GM18505 (cell line): ENCODE measurements around the gene MCOLN2.
A peak's percentile ranks its signal among the peaks of the same experiment; 100 is the strongest.
"Not testable (repeated sequence)": the region's sequence is repeated elsewhere in the genome, so short reads cannot be mapped to it uniquely, and the experiment has no call there.

Experiments
- ATAC-seq: cut with Tn5 transposase; IDR thresholded peaks from one replicate; pipeline ENCODE4 v1.9.1; 2021; ENCODE audit not compliant: unreplicated experiment
- POLR2A ChIP-seq: IDR thresholded peaks from 4 replicates; pipeline ENCODE4 v1.6.1; 2011; ENCODE audit warnings: borderline replicate concordance; ENCODE audit not compliant: insufficient read depth, insufficient read length; ENCODE audit errors: extremely low read depth

MCOLN2 gene

DNA sequence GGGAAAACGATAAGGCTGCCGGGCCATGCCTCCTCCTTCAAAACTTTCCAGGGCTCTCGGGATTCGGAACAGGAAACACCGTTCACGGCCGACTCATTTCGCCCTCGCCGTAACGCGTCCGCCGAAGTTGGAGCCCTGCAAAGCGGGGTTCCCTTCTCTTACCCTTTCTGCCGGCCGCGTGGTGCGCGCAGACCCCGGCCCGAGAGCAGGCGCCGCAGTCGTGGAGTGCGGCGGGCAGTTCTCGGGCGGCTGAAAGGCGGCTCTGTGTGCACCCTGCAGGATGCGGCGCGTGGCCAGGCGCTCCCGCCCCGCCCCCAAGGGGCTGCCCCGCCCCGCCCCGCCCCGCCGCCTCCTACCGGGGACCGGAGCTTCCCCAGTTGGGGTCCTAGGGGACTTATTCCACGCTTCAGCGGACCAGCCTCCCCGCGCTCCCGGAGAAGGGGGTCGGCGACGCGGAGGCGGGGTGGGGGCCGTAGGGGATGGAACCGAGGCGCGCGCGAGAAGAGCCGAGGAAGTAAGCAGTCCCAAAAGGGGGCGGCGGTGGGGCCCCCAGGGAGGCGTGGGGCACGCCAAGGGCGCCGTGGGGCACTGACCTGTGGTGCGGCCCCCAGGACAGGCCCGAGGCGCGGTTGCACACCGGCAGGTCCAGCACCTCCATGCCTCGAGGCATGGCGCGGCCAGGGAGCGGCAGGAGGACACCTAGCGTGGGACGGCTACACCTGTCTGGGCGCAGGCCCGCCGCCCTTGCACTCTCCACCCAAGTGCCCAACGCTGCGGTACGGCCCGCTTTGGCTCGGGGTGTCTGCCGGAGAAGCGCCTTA lies at the start of gene MCOLN2:
Gene MCOLN2 (minus strand): TSS at position 268 of the 821 bp plus-strand sequence. CDS start 241 bp downstream, at position 27.
- peak; percentile 76 for TF ChIP-seq POLR2A
- peak; percentile 59 for ATAC-seq

DNA sequence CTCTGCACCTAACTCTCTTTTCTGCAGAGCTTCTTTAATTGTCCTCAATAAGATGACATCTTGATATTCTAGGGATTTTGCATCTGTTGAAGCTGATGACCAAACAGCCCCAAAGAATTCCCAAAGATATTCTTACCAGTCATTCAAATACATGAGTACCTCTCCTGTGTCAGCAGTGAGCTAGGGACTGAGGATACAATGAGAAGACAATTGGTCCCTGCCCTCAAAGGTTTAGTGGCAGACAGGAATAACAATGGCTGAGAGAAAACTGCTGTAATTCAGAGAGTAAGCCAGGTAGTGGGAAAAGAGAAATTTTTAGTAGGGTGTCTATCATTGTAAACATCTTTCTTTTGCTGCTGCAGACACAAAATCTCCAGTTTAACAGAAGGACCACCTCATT lies 45.5 kb upstream of the MCOLN2 start:
- no peak for ATAC-seq
- TF ChIP-seq POLR2A, result no peak

DNA sequence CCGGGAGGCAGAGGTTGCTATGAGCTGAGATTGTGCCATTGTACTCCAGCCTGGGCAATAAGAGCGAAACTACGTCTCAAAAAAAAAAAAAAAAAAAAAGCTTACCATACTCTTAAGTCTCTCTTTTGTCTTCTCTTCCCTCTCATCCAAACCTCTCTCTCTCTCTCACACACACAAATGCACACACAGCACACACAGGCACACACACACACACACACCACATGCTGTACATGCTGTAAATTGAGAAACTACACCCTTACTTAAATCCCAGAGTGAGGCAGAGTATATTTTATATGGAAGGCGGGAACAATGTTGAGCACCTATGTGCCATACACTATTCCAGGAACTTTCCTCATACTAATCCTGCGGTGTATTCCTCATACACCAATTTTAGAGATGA lies 44.9 kb upstream of the MCOLN2 start:
- TF ChIP-seq POLR2A, result no peak
- ATAC-seq, result no peak

DNA sequence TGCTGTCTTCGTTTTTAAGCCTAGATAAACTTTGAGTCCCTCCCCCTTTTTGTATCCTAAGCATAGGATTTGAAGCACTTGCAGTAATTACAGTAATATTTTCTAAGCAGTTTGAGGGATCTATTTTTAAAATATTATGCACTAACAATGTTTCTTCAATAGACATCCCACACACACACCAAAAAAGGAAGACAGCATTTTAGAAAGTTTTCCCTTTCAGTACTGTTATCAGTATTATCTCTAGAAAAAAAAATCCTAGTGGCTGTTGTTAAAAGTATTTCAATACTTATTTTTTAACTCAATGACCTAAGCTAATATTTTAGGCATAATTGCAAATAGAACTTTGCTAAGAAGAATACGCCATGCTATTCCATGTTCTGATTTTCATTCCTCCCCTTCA lies 36.3 kb upstream of the MCOLN2 start:
- ATAC-seq, result no peak
- no peak for TF ChIP-seq POLR2A

DNA sequence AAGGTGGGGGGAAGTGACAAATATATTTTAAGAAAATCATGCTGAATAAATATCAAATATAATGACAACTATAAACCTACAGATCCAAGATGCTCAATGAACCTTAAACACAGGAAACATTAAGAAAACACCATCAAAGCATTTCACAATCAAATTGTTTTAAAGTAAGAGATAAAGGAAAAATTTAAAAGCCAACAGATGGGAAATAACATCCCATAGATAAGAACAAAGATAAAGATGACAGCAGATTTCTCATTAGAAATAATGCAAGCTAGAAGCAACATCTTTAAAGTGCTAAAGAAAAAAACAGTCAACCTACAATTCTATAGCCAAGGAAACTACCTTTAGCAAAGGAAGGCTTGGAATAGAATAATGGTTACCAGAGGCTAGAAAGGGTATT lies 33.6 kb upstream of the MCOLN2 start:
- TF ChIP-seq POLR2A, result no peak
- no peak for ATAC-seq

DNA sequence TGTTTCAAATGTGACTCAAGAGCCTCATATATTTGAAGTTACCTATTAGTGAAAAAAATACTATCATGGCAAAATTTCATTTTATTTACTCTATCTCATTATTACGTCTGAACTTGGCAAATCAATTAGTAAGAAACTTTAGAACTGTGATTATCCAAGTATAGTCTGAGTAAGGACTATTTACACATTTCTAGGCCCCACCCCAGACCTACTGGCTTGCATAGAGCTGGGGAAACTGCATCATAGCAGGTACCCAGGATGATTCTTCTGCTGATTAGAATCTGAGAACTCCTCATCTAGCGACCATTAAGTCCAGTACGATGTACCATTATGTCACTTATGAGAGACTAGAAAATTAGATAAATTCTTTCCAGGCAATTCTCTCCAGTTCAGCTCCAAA lies 31.2 kb upstream of the MCOLN2 start:
- TF ChIP-seq POLR2A, result no peak
- ATAC-seq, result no peak

DNA sequence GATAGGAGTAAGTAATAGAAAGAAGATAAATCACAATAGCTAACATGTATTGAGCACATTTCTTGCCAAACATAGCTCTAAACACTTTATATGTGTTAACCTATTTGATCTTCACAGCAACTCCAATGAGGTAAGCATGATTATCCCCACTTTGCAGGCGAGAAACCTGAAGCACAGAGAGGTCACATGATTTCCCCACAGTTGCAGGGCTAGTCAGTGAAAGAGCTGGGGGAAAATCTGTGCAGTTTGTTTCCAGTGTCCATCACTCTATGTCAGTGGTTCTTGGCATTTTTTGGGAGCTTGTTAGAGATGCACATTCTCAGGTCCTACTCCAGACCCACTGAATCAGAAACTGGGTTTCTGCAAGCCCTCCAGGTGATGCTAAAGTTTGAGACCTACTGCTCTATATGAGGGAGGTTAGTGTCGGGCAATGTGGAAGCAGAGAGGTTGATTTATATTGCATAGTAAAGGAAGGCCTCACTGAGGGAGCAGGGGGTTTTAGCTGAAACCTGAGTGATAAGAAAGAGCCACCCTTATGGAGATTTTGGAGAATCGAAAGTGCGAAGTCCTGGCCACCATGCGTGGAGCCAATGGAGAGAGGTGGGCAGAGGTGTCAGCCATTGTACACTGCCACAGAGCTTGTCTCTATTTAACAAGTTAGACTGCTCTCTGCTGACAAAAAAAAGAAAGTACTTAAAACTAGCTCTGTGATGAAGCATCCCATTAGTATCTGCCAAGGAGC lies 30.5 kb upstream of the MCOLN2 start:
- no peak for TF ChIP-seq POLR2A

DNA sequence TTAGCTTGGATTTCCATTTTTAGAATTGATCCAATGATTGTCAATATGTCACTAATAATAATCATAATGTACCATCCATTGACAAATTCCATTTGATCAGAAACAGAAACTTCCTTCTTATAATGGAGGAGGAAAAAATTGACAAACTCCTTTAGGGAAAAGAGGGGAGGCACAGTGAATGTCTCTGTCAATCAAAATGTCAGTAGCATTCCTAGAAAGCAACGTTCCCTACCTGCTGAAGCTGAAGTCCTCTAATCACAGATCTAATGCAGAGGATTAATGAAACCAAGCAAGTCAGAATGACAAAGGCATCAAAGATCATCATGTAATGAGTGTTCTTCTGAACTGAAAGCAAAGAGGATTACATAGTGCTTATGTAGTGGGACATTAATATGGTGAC lies 29.0 kb upstream of the MCOLN2 start:
- no peak for TF ChIP-seq POLR2A
- no peak for ATAC-seq

More for the DNA sequence above, 30.5 kb upstream of the MCOLN2 start:
- peak; percentile 92 for ATAC-seq

DNA sequence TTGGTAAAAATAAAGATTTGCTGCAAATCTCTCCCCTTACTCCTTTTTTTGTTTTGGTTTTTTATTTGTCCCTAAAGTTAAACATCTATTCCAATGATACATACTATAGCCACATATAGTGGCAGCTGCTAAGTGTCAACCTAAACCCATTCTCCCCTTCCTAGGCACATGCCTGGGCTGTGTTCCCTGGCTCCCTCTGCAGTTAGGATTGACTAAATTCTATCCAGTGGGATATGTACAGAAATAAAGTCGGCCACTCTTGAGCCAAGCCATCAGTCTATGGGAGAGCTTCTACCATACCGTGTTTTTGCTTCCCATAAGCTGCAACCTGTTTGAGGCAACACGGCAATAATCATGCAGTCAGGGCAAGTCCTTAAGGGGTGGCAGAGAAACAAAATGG lies 27.8 kb upstream of the MCOLN2 start:
- TF ChIP-seq POLR2A, result no peak

DNA sequence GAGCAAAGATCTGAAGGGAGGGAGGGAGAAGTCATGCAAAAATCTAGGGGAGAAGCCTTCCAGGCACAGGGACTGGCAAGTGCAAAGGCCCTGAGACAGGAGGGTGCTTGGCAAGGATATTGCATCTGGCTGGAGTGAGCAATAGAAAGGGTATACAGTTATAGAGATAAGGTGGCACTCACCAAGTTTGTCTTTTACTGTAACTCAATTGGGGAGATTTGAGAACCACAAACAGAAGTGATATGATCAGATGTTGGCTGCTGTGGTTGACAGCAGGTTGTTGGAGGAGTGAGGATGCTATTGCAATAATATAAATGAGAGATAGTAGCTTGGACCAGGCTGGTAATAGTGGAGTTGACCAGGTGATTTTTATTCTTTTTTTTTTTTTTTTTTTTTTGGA lies 25.8 kb upstream of the MCOLN2 start:
- ATAC-seq, result no peak
- no peak for TF ChIP-seq POLR2A

More for the DNA sequence above, 27.8 kb upstream of the MCOLN2 start:
- ATAC-seq, result no peak

DNA sequence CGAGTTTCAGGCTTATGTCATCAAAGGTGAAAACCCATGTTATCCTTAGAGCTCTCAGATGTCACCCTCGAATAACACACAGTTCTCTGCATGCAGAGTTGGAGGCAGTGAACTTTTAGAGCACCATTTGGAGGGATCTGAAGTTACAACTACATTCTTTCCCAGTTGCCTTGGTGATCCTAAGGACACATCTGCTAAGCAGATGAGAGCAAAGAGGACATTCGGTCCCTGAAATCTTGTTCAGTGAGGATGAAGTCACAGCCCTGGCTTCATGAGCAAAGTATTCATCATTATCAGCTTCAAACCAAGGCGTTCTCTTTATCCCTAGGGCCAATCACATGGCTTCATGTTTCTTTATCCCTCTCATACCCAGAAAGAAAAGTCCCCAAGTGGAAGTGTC lies 23.1 kb upstream of the MCOLN2 start:
- TF ChIP-seq POLR2A, result no peak
- no peak for ATAC-seq

DNA sequence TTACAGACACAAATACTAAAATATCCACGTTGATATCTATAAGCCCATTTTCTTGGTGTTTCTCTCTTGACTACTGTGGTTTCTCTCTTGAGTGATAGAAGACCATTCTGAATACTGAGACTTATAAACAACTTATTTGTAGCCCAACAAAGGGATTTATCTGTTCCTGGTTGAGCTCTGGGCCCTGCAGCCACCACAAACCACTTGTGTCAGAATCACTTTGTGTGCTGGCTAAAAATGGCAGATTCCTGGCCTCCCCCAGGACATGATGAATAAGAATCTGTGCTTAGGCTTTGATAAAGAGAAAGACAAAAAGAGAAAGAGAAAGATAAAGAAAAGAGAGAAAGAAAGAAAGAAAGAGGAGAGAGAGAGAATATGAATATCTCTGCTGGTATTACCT lies 18.9 kb upstream of the MCOLN2 start:
- TF ChIP-seq POLR2A, result no peak
- ATAC-seq, result no peak

DNA sequence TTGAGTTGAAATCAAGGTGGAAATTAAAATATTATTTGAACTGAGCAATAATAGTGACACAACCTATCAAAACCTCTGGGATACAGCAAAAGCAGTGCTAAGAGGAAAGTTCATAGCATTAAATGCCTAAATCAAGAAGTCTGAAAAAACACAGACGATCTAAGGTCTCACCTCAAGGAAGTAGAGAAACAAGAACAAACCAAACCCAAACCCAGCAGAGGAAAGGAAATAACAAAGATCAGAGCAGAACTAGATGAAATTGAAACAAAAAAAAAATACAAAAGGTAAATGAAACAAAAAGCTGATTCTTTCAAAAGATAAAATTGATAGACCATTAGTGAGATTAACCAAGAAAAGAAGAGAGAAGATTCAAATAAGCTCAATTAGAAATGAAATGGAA lies 8.7 kb upstream of the MCOLN2 start:
- not testable (repeated sequence) for ATAC-seq

DNA sequence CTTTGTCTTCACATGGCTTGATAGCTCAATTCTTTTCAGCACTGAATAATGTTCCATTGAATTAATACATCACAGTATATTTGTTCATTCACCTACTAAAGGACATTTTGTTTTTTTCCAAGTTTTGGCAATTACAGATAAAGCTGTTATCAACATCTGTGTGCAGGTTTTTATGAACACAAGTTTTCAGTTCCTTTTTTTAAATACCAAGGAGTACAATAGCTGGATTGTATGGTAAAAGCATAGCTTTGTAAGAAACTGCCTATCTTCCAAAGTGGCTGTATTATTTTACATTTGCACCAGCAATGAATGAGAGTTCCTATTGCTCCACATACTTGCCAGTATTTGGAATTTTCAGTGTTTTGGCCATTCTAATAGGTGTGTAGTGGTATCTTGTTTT lies 4.8 kb upstream of the MCOLN2 start:
- no peak for TF ChIP-seq POLR2A
- ATAC-seq, result no peak

DNA sequence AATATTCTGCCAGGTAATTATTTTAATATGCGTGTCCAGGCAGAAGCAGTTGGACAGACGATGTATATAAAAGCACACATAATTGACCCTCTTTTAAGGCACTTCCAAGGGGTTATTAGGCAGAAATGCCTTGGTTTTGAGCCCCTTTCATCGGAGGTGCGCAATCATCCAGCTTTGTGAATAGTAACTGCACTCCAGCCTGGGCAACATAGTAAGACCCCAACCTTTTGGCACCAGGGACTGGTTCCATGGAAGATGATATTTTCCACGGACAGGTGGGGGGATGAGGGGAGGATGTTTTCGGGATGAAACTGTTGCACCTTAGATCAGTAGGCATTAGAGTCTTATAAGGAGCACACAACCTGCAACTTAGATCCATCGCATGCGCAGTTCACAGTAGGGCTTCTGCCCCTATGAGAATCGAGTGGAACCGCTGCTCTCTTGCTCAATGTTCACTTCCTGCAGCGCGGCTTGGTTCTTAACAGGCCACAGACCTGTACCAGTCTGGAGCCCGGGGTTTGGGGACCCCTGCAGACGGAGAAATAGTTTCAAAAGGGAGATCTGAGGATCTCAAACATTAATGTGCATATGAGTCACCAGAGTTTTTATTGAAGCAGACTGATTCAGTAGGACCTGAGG lies 1.8 kb upstream of the MCOLN2 start:
- no peak for TF ChIP-seq POLR2A
- ATAC-seq, result no peak
